ENCODE results near the gene BCR. TPM values are rescaled to one million over a fixed set of nuclear protein-coding genes. Genes with fewer than 3 reads are reported as not detected.
A peak's percentile ranks its signal among the peaks of the same experiment; 100 is the strongest.

Gene BCR
- total RNA-seq, 1 donor from 2014 or later = 78.3 TPM

- intact Hi-C loops (cut with DNase I) = no loop called here
- no peak overlapping the region for H3K27ac ChIP-seq
- no peak overlapping the region for H3K4me3 ChIP-seq
- H3K9me3 ChIP-seq = no peaks in the 10 kb centered on the region
- ATAC-seq (no peak), DNase-seq (no peak)
- TF ChIP-seq CTCF (IDR thresholded peaks at IDR 0.05) = no peak
- H3K4me1 ChIP-seq = peaks cover 13% of the 10 kb centered on the region
- peaks cover 23% of the 10 kb centered on the region for H3K36me3 ChIP-seq
- H3K27me3 ChIP-seq = no peaks in the 10 kb centered on the region
Observed at GRCh38 chr22:23250785-23251363, 70.6 kb downstream of the BCR start.

GRCh38 chr22:23251445-23252093, 71.3 kb downstream of the BCR start:
- ATAC-seq = no peak
- TF ChIP-seq CTCF (IDR thresholded peaks at IDR 0.05) = no peak

DNA sequence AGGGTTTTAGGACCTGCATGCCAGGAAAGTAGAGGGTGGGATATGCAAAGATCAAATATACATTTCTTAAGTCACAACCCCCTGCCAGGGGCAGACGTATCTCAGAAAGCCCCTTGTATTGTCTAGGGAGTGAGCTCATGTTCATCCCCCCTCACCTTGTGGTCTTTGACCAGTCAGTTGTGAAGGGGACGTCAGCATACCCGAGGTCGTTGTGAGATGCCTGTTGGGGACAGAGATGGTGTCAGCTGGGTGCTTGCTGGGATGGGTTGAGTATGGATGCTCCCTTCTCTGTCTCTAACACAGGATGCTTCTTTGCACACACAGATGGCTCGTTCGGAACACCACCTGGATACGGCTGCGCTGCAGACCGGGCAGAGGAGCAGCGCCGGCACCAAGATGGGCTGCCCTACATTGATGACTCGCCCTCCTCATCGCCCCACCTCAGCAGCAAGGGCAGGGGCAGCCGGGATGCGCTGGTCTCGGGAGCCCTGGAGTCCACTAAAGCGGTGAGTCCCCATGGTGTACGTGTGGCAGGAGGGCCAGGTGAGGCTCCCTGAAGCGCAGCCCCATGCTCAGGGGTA, 73.3 kb downstream of the BCR start:
- ATAC-seq (no peak), DNase-seq (no peak)
- TF ChIP-seq CTCF (IDR thresholded peaks at IDR 0.05) = no peak
- intact Hi-C loops (cut with DNase I) = no loop called here
- no peaks in the 10 kb centered on the region for H3K9me3 ChIP-seq
- no peak overlapping the region for H3K27ac ChIP-seq
- H3K36me3 ChIP-seq = peaks cover 24% of the 10 kb centered on the region
- H3K4me1 ChIP-seq = peaks cover 19% of the 10 kb centered on the region
- no peak overlapping the region for H3K4me3 ChIP-seq
- H3K27me3 ChIP-seq = no peaks in the 10 kb centered on the region

More at GRCh38 chr22:23251445-23252093, 71.3 kb downstream of the BCR start:
- intact Hi-C loops (cut with DNase I) = no loop called here
- Histone ChIP-seq H3K27me3 (no peaks in the 10 kb centered on the region), H3K4me1 (peaks cover 16% of the 10 kb centered on the region), H3K9me3 (no peaks in the 10 kb centered on the region), H3K36me3 (peaks cover 24% of the 10 kb centered on the region), H3K27ac (no peak overlapping the region), H3K4me3 (no peak overlapping the region)
- DNase-seq = no peak

GRCh38 chr22:23255506-23256170, 75.3 kb downstream of the BCR start:
- no peak for TF ChIP-seq CTCF (IDR thresholded peaks at IDR 0.05)
- peak overlapping the region; percentile 24 for H3K27ac ChIP-seq
- no peak overlapping the region for H3K4me3 ChIP-seq
- peaks cover 26% of the 10 kb centered on the region for H3K36me3 ChIP-seq
- no peaks in the 10 kb centered on the region for H3K27me3 ChIP-seq
- no peak for ATAC-seq
- DNase-seq = no peak
- peaks cover 15% of the 10 kb centered on the region for H3K4me1 ChIP-seq
- H3K9me3 ChIP-seq = no peaks in the 10 kb centered on the region
- intact Hi-C loops (cut with DNase I) = no loop called here

DNA sequence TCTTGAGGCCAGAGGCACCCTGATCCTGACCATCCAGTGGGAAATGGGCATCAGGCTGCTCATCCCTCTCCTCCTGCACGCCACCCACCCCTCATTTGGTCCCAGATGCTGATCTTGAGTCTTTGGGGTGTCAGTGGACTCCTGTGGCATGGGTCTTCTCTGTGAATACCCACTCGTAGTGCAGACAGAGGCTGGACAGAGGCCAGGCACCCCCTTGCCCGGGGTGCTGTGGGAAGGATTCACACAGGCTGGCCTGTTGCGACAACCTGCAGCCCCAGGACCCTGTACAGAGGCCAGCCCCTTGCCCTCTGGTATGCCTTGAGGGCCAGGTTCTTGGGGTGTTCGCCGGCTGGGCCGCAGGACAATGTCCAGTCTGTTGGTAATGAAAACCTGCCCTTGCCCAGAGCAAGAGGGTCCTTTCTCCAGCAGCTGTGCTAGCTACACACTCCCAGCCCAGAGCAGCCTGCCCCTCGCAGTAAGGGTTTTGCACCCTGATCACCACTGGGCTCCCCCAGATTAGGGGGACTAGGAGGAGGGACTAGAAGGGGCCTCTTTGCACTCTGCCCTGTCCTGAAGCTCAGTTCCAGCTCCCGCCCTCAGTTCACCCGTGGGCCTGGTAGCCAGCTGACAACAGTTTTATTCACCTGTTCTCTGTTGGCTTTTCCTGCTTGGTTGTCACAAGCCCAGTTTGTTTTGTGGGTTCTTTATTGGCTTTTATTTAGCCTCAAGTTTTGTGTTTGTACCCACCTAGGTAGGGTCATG, 76.0 kb downstream of the BCR start:
- peak overlapping the region; percentile 24 for H3K27ac ChIP-seq
- no peak for TF ChIP-seq CTCF (IDR thresholded peaks at IDR 0.05)
- intact Hi-C loops (cut with DNase I) = no loop called here
- no peak for ATAC-seq
- no peaks in the 10 kb centered on the region for H3K27me3 ChIP-seq
- peaks cover 33% of the 10 kb centered on the region for H3K36me3 ChIP-seq
- DNase-seq = no peak
- no peaks in the 10 kb centered on the region for H3K9me3 ChIP-seq
- peaks cover 15% of the 10 kb centered on the region for H3K4me1 ChIP-seq
- H3K4me3 ChIP-seq = no peak overlapping the region

All from upper lobe of right lung (tissue), 1 donor.